ENCODE measurements around the gene CDK5.

GRCh38 chr7:151056283-151056665, 1.4 kb downstream of the CDK5 start:
- no peak for TF ChIP-seq REST (IDR thresholded peaks at IDR 0.05; ENCODE audit: insufficient read depth in 1 of 2, low read depth in 2 of 2, low read length in 2 of 2)
- TF ChIP-seq TAF1 (IDR thresholded peaks at IDR 0.05; ENCODE audit: borderline replicate concordance, insufficient read depth, low read length), result no peak
- no peak for TF ChIP-seq POLR2AphosphoS5 (IDR thresholded peaks at IDR 0.05; ENCODE audit: low read depth, low read length)
- no peak for TF ChIP-seq SIN3A (IDR thresholded peaks at IDR 0.05; ENCODE audit: borderline replicate concordance, insufficient read depth, low read length)
